Measurements from ENCODE around the gene DUSP28.

Gene DUSP28

GRCh38 chr2:240589375-240589774, 29.2 kb downstream of the DUSP28 start:
- H3K4me3 ChIP-seq (ENCODE audit: low read depth, low read length), result no peak overlapping the region
- no peak for TF ChIP-seq CTCF (IDR thresholded peaks at IDR 0.05; ENCODE audit: borderline replicate concordance, insufficient read depth, low read depth, low read length)

GRCh38 chr2:240589850-240590525, 29.8 kb downstream of the DUSP28 start:
- no peak for TF ChIP-seq CTCF (IDR thresholded peaks at IDR 0.05; ENCODE audit: borderline replicate concordance, insufficient read depth, low read depth, low read length)

GRCh38 chr2:240590681-240591111, 30.5 kb downstream of the DUSP28 start:
- no peak for TF ChIP-seq CTCF (IDR thresholded peaks at IDR 0.05; ENCODE audit: borderline replicate concordance, insufficient read depth, low read depth, low read length)
- no peak overlapping the region for H3K4me3 ChIP-seq (ENCODE audit: low read depth, low read length)

More at GRCh38 chr2:240589850-240590525, 29.8 kb downstream of the DUSP28 start:
- no peak overlapping the region for H3K4me3 ChIP-seq (ENCODE audit: low read depth, low read length)

GRCh38 chr2:240591226-240591625, 31.1 kb downstream of the DUSP28 start:
- no peak overlapping the region for H3K4me3 ChIP-seq (ENCODE audit: low read depth, low read length)
- no peak for TF ChIP-seq CTCF (IDR thresholded peaks at IDR 0.05; ENCODE audit: borderline replicate concordance, insufficient read depth, low read depth, low read length)

GRCh38 chr2:240591784-240592183, 31.6 kb downstream of the DUSP28 start:
- TF ChIP-seq CTCF (IDR thresholded peaks at IDR 0.05; ENCODE audit: borderline replicate concordance, insufficient read depth, low read depth, low read length), result no peak
- no peak overlapping the region for H3K4me3 ChIP-seq (ENCODE audit: low read depth, low read length)

GRCh38 chr2:240593026-240593702, 33.0 kb downstream of the DUSP28 start:
- no peak for TF ChIP-seq CTCF (IDR thresholded peaks at IDR 0.05; ENCODE audit: borderline replicate concordance, insufficient read depth, low read depth, low read length)

More at GRCh38 chr2:240593026-240593702, 33.0 kb downstream of the DUSP28 start:
- H3K4me3 ChIP-seq (ENCODE audit: low read depth, low read length), result no peak overlapping the region

All from GM12875 (cell line).